GM23338 (cell line): ENCODE measurements around the gene NELFB. TPM values are rescaled to one million over a fixed set of nuclear protein-coding genes. Genes with fewer than 3 reads are reported as not detected.

ENCODE experiments used
- ATAC-seq: fragments of 200-7000 bp; cut with Tn5 transposase; 3 replicates; pipeline ENCODE4 v1.9.1; 2020
- DNase-seq: peaks from one replicate; pipeline ENCODE4 v3.0.0-alpha.2; 2015; ENCODE audit warnings: low spot score
- H2AFZ ChIP-seq: fragments of 200-600 bp; sonication (generic); 2 replicates; pipeline ENCODE4 v1.8.0; 2016; ENCODE audit warnings: antibody characterized with exemption, mild to moderate bottlenecking, moderate library complexity
- H3F3A ChIP-seq: fragments of 200-600 bp; sonication (generic); replicated peaks from 2 replicates; pipeline ENCODE4 v1.8.0; 2017; ENCODE audit warnings: antibody characterized with exemption, mixed run types, low read depth
- H3K27ac ChIP-seq: fragments of 200-600 bp; sonication (generic); 2 replicates; pipeline ENCODE4 v1.6.1; 2016; ENCODE audit warnings: low read depth
- H3K27me3 ChIP-seq: fragments of 200-600 bp; sonication (generic); 2 replicates; pipeline ENCODE4 v1.8.0; 2016; ENCODE audit warnings: mild to moderate bottlenecking, mixed run types, moderate library complexity; ENCODE audit not compliant: insufficient read depth
- H3K36me3 ChIP-seq: fragments of 200-600 bp; sonication (generic); 2 replicates; pipeline ENCODE4 v1.8.0; 2016; ENCODE audit warnings: mild to moderate bottlenecking; ENCODE audit not compliant: insufficient read depth
- H3K4me1 ChIP-seq: fragments of 200-600 bp; sonication (generic); 2 replicates; pipeline ENCODE4 v1.8.0; 2016; ENCODE audit warnings: mild to moderate bottlenecking, moderate library complexity; ENCODE audit not compliant: insufficient read depth
- H3K4me2 ChIP-seq: fragments of 200-600 bp; sonication (generic); 2 replicates; pipeline ENCODE4 v1.7.1; 2017; ENCODE audit warnings: mixed run types
- H3K4me3 ChIP-seq: fragments of 200-600 bp; sonication (generic); 2 replicates; pipeline ENCODE4 v1.6.1; 2016; ENCODE audit warnings: mixed run types
- H3K79me2 ChIP-seq: fragments of 200-600 bp; sonication (generic); replicated peaks from 2 replicates; pipeline ENCODE4 v1.8.0; 2017; ENCODE audit warnings: mild to moderate bottlenecking; ENCODE audit not compliant: insufficient read depth
- H3K9me2 ChIP-seq: fragments of 200-600 bp; sonication (generic); 2 replicates; pipeline ENCODE4 v1.8.0; 2017; ENCODE audit not compliant: insufficient read depth
- H4K20me1 ChIP-seq: fragments of 200-600 bp; sonication (generic); replicated peaks from 2 replicates; pipeline ENCODE4 v1.8.0; 2017; ENCODE audit warnings: mild to moderate bottlenecking; ENCODE audit not compliant: insufficient read depth
- H3K27ac Mint-ChIP-seq: 2 replicates; pipeline ENCODE4 v1.8.0; 2020; ENCODE audit warnings: inconsistent platforms, mild to moderate bottlenecking, moderate library complexity, mixed read lengths
- H3K27me3 Mint-ChIP-seq: 3 replicates; pipeline ENCODE4 v1.8.0; 2022; ENCODE audit warnings: low read depth, mild to moderate bottlenecking, moderate library complexity, mixed read lengths, inconsistent platforms; ENCODE audit not compliant: insufficient read depth, poor library complexity
- H3K36me3 Mint-ChIP-seq: 3 replicates; pipeline ENCODE4 v1.8.0; 2021; ENCODE audit warnings: low read depth, mild to moderate bottlenecking, inconsistent platforms, moderate library complexity, mixed read lengths
- H3K4me1 Mint-ChIP-seq: 3 replicates; pipeline ENCODE4 v1.8.0; 2020; ENCODE audit warnings: mild to moderate bottlenecking, inconsistent platforms, mixed read lengths
- H3K4me3 Mint-ChIP-seq: 3 replicates; pipeline ENCODE4 v1.8.0; 2021; ENCODE audit warnings: moderate library complexity, mild to moderate bottlenecking, inconsistent platforms, mixed read lengths
- H3K9me3 Mint-ChIP-seq: 3 replicates; pipeline ENCODE4 v1.8.0; 2020; ENCODE audit warnings: moderate library complexity, mild to moderate bottlenecking, inconsistent platforms, mixed read lengths
- EZH2 ChIP-seq: fragments of 200-600 bp; sonication (generic); IDR thresholded peaks from one replicate; pipeline ENCODE4 v1.8.0; 2017; ENCODE audit warnings: antibody characterized with exemption, mild to moderate bottlenecking, low read depth; ENCODE audit not compliant: unreplicated experiment
- JUNB ChIP-seq: IDR thresholded peaks from one replicate; pipeline ENCODE4 v1.6.1; 2016; ENCODE audit warnings: antibody characterized with exemption; ENCODE audit not compliant: unreplicated experiment
- POLR2AphosphoS5 ChIP-seq: IDR thresholded peaks from 2 replicates; pipeline ENCODE4 v1.6.1; 2016; ENCODE audit warnings: antibody characterized with exemption, low read depth
- STAT1 ChIP-seq: IDR thresholded peaks from one replicate; pipeline ENCODE4 v1.6.1; 2016; ENCODE audit warnings: antibody characterized with exemption; ENCODE audit not compliant: unreplicated experiment
- ZNF114 ChIP-seq: fragments of 250-450 bp; sonication (Bioruptor Pico); IDR thresholded peaks from 2 replicates; pipeline ENCODE4 v1.5.0; 2020; ENCODE audit warnings: mild to moderate bottlenecking, moderate library complexity
- ZNF462 ChIP-seq: fragments of 250-450 bp; sonication (Bioruptor Pico); IDR thresholded peaks from 2 replicates; pipeline ENCODE4 v1.5.0; 2020; ENCODE audit warnings: mild to moderate bottlenecking, moderate library complexity
- polyA plus RNA-seq: library from polyadenylated mRNA; unstranded; fragments of >200 nt; fragmentation: Nextera tagmentation; extraction: Ambion mirVana; gene quantifications from 2 replicates; pipeline ENCODE4 v1.2.1, GENCODE V29; 2016
- total RNA-seq: library from RNA; depleted of rRNA; stranded (reverse); fragments of >200 nt; shearing (Covaris generic); gene quantifications from 2 replicates; pipeline ENCODE4 v1.2.3, GENCODE V29; 2014
- TF ChIP-seq, protein P1 (sequence below), 2 experiments: fragments of 200-600 bp in 1 of 2; sonication (generic) in 1 of 2; conservative IDR thresholded peaks; 2 replicates each; pipeline versions ENCODE4 v1.5.1 to v1.6.1; 2016 to 2017; ENCODE audit warnings: antibody characterized with exemption in 2 of 2, low read depth in 2 of 2, mild to moderate bottlenecking in 2 of 2, moderate library complexity in 1 of 2

Gene NELFB
- total and polyA plus RNA-seq, 2 experiments from 2014 or later, result 30.0 to 97.3 TPM

DNA sequence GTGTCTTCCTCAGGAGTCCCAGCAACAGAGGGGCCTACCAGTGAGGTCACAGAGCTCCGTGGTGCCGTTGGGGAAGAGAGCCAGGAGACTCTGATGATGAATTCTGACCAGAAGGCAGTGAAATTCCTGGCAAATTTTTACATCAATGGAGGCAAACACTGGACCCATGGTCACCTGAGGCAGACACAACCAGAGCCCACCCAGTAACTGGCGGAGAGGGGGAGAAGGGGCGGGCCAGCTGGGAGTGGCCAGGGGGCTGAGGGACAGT, 4.0 kb upstream of the NELFB start, which contains the start of gene STPG3 (continued):
- TF ChIP-seq ZNF462 (no peak), EZH2 (no peak), POLR2AphosphoS5 (no peak), STAT1 (no peak), ZNF114 (CRISPR knock-in tag) (no peak), JUNB (no peak)
- TF ChIP-seq, protein P1, sequence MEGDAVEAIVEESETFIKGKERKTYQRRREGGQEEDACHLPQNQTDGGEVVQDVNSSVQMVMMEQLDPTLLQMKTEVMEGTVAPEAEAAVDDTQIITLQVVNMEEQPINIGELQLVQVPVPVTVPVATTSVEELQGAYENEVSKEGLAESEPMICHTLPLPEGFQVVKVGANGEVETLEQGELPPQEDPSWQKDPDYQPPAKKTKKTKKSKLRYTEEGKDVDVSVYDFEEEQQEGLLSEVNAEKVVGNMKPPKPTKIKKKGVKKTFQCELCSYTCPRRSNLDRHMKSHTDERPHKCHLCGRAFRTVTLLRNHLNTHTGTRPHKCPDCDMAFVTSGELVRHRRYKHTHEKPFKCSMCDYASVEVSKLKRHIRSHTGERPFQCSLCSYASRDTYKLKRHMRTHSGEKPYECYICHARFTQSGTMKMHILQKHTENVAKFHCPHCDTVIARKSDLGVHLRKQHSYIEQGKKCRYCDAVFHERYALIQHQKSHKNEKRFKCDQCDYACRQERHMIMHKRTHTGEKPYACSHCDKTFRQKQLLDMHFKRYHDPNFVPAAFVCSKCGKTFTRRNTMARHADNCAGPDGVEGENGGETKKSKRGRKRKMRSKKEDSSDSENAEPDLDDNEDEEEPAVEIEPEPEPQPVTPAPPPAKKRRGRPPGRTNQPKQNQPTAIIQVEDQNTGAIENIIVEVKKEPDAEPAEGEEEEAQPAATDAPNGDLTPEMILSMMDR (conservative IDR thresholded peaks at IDR 0.05; ENCODE audit: low read depth in 2 of 2), result no peak

GRCh38 chr9:137251490-137252268, 3.4 kb upstream of the NELFB start:
- no peak for DNase-seq
- no peak overlapping the region for H3K27ac Mint-ChIP-seq
- no peaks in the 10 kb centered on the region for H3K9me2 ChIP-seq
- TF ChIP-seq EZH2, result no peak
- no peak for TF ChIP-seq ZNF462
- TF ChIP-seq STAT1, result no peak

More at GRCh38 chr9:137251490-137252268, 3.4 kb upstream of the NELFB start:
- Mint-ChIP-seq H3K36me3 (peaks cover 4% of the 10 kb centered on the region; the same call in 2 of the 3 replicates), H3K4me3 (no peak overlapping the region), H3K9me3 (no peaks in the 10 kb centered on the region), H3K27me3 (peaks cover 19% of the 10 kb centered on the region), H3K4me1 (peaks cover 11% of the 10 kb centered on the region)
- H2AFZ ChIP-seq, result no peak overlapping the region
- peaks cover 5% of the 10 kb centered on the region for H3F3A ChIP-seq
- peaks cover 4% of the 10 kb centered on the region; the same call in 1 of the 2 replicates for H3K27me3 ChIP-seq
- no peak overlapping the region for H3K4me2 ChIP-seq
- ATAC-seq, result no peak
- no peak overlapping the region for H3K4me3 ChIP-seq
- H3K27ac ChIP-seq, result no peak overlapping the region
- no peaks in the 10 kb centered on the region; the same call in 1 of the 2 replicates for H3K36me3 ChIP-seq
- peaks cover 12% of the 10 kb centered on the region for H3K79me2 ChIP-seq
- H3K4me1 ChIP-seq, result peaks cover 13% of the 10 kb centered on the region; the same call in 1 of the 2 replicates
- H4K20me1 ChIP-seq, result no peaks in the 10 kb centered on the region; the same call in 1 of the 2 replicates
